Caki2 (cell line): ENCODE measurements around the gene PXDN. TPM values are rescaled to one million over a fixed set of nuclear protein-coding genes. Genes with fewer than 3 reads are reported as not detected.
A peak's percentile ranks its signal among the peaks of the same experiment; 100 is the strongest.

ENCODE experiments used
- DNase-seq: peaks from one replicate; pipeline ENCODE4 v3.0.0-alpha.2; 2015; ENCODE audit warnings: low read depth
- in situ Hi-C: cut with HindIII; loops from 2 replicates; pipeline ENCODE4 v1.10.0; 2016; ENCODE audit warnings: low sequenced_read_pairs, low pct_unique_long_range_greater_than_20kb, mixed read lengths
- total RNA-seq: library from RNA; depleted of rRNA; stranded (reverse); fragments of >200 nt; shearing (Covaris generic); gene quantifications from 2 replicates; pipeline ENCODE4 v1.2.3, GENCODE V29; 2014; ENCODE audit warnings: low replicate concordance

Gene PXDN
- total RNA-seq, 1 experiment from 2014 or later: 131 TPM

GRCh38 chr2:1698188-1698945, 45.9 kb downstream of the PXDN start:
- in situ Hi-C loops: no loop called here

GRCh38 chr2:1697601-1698000, 46.7 kb downstream of the PXDN start:
- in situ Hi-C loops: no loop called here
- DNase-seq: no peak

More at GRCh38 chr2:1698188-1698945, 45.9 kb downstream of the PXDN start:
- DNase-seq: no peak

GRCh38 chr2:1696472-1696871, 47.8 kb downstream of the PXDN start:
- in situ Hi-C loops: no loop called here
- no peak for DNase-seq

DNA sequence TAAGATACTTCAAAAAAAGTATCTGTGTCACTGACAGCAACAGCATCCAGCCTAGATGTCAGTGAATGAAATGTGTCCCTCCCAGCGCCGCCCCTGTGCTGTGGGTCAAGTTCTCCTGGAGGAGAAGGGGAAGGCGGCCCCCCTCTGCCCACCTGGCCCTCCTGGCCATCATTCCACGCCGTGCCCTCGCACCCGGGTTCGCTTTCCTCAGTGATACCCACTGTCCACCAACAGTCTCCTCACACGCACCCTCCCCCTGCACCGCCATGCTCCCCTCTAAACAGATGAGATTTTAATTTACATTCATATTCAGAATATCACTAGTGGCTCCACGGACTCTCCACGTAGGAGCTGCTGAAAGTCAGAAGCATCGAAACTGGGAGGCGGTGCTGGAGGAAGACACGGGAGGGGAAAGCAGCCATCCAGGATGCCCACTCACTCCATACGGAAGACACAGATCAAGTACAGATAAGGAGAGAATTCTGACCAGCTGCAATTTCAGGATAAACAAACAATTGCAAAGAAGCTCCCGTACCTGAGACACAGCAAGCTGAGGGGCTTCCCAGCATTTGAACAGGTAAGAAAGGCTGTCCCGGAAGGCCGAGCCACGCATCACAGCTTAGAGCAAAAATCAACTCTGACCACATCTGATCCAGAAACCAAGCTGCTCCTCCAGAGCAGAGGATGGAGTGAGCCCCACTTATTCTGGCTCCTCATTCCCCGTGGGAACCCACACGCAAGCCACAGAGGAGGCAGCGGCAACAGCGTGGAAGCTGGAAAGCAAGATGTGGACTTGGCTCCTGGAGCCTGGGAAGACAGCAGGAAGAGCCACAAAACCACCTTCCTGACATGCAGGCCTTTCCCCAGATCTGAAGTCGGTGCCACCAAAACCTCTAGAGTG, 49.7 kb downstream of the PXDN start:
- DNase-seq: no peak
- in situ Hi-C loops: no loop called here

GRCh38 chr2:1693723-1694122, 50.6 kb downstream of the PXDN start:
- DNase-seq: no peak
- in situ Hi-C loops: no loop called here

DNA sequence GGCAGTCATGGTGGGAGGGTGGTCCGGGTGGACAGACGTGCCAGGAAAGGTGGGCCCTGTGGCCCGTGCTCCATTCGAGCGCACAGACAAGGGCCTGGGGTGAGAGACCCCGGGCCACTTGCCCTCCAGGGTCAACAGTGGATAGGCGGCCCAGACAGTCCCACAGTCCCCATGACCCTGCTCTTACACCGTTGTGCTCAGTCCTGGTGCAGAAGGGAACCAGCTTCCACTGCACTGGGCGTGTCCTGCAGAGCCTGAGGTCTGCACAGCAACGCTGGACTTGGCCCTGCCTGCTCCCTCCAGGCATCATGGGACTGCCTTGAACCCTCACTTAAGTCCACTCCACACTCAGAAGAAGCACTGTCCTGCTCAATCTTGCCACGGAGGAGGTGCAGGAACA, 52.0 kb downstream of the PXDN start:
- DNase-seq: no peak
- in situ Hi-C loops: no loop called here

DNA sequence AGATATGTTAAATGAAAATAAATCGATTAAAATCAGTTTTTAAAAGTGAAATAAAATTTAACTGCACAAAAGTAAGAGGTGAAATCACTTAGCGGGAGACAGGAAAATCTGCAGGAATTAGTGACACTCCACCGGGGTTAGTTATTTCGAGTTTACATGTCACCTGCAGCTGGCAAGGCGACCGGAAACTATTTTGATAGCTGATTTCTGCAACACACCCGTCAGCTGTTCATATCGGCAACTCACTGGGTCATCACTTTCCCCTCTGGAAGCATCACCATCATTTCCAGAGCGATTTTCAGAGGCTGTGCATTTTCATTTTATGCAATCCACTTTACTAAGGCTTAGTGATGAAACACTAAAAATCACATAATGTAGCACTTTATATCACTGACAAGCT, 52.9 kb downstream of the PXDN start:
- in situ Hi-C loops: no loop called here
- no peak for DNase-seq

DNA sequence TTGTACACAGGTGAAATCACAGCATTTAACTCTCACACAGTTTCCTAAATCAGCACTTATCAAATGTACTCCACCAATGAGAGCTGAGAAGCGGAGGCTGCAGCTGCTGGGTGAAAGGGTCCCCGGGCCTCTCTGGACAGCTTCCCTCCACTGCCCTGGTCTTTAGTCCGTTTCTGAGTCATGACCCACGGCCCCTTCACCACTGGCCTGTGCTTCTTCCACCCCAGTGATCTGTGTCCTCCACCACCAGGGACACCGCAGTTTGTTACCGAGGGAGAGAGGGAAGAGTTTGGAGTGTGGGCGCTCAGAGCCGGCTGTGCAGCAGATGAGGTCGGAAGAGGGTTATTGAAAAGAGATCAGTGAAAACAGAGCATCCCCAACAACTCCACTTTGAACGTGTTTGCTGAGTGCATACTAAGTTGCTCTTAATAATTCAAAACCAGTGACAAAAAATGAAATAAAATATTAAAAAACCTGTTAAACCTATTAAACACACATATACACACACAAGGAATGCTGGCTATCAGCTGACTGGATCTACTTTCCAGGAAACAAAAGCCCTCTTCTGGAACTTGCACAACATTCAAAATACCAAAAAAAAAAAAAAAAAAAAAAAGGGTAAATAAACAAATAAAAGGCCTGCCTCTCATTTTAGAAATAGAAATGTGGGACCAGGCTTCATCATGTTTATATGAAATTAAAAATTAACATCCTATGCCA, 54.1 kb downstream of the PXDN start:
- in situ Hi-C loops: no loop called here
- no peak for DNase-seq

DNA sequence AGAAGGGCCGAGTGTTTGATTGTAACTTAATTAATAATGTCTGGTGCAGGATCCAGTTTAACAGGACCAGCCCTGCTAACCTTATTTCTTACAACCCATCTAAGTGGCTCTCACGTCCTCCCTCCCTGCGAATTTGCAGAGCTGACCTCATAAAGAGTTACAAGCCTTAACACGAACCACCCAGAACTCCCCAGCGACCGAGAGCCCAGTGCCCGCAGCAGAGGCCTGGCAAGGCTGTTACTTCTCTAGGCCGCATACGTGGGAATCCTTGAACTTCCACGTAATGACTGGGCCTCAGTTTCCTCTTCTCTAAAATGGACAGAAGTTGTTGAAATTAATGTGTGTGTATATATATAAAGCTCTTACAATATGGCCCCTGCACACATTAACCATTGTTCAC, 55.5 kb downstream of the PXDN start:
- DNase-seq: no peak
- in situ Hi-C loops: no loop called here

DNA sequence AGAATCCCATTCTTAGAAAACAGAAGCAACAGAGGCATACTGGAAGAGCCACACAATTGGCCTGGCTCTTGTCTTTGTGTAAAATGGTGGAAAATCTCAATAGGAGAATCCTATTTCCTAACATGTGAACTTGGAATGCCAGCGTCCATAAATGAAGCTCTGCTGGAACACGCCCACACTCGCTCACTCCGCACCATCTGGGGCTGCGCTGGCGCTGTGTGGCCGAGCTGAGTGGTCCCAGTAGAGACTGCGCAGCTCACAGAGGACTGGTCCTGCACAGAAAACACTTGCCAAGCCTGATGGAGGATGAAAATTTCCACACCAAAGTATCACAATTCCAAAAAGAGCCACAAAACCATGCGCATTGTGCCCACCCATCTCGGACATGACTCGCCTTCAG, 56.2 kb downstream of the PXDN start:
- no peak for DNase-seq
- in situ Hi-C loops: no loop called here

DNA sequence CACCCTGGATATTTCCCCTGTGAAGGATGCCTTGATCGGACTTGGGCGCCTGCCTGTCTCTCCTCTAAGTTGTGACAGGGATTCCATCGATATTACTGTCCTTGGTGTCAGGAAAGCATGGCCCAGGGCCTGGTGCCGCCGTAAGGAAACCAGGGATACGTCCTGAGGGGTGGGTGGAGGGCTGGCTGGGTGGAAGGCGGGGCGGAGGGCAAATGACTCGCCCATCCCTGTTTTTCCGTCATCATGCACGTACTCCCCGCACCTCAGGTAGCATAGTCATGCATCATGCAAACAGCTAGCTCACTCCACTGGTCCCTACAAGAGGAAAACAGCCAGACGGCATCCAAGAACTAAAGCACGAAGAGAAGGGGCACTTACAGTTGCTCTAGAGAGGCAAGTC, 57.1 kb downstream of the PXDN start:
- no peak for DNase-seq
- in situ Hi-C loops: no loop called here

DNA sequence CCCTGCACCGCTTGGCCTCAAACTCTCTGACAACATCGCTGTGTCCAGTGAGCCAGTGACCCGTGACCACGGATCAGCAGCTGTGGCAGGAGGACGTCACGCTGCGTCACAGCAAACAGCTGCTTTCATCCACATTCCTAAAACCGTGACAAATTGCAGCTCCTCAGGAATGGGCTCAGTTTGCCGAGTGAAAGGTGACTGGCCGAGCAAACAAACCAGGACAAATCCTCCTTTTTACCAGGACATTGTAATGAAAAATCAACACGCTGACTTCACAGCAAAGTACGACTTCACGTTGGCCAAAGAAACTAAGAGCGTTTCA, 57.6 kb downstream of the PXDN start:
- DNase-seq: peak; percentile 35
- in situ Hi-C loops: no loop called here

- in situ Hi-C loops: no loop called here
Observed at GRCh38 chr2:1685957-1686783, 58.1 kb downstream of the PXDN start.

DNA sequence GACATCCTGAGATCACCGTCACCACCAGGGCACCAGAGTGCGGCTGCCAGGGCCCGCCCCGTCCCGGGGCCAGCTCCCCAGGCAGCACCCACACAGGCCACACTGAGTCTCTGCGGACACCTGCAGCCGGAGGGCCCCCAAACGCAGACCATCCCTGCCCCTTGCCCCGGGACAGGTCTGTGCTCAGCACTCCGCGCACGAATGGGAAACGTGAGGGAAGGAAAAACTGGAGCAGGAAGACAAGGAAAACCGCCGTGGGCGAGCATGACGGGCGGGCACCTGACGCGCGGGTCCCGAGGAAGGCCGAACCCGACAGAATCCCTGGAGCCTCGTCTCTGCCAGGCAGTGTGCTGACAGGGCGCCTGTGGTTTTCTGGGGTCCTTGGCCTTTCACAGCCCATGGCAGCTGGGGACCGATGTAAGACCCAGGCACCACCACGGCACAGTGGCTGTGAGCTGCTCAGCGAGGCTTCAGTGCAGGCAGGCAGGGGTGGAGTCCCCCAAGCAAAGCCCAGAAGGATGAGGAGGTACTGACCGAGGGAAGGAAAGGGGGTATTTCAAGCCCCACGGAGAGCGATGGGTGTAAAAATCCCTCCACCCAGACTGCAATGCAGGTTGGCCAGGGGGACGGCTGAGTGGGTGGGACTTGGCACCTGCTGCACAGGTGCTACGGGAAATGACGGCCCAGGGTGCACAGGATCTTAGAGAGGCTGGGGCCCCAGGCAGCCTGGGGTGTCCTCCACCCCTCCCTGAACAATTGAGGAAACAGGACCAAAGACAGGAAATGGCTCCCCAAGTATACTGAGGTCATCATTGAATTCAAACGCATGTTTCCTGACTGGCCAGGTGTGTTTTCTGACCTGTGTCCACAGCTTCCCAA, 59.0 kb downstream of the PXDN start:
- in situ Hi-C loops: no loop called here

More at GRCh38 chr2:1685957-1686783, 58.1 kb downstream of the PXDN start:
- peak; percentile 18 for DNase-seq

DNA sequence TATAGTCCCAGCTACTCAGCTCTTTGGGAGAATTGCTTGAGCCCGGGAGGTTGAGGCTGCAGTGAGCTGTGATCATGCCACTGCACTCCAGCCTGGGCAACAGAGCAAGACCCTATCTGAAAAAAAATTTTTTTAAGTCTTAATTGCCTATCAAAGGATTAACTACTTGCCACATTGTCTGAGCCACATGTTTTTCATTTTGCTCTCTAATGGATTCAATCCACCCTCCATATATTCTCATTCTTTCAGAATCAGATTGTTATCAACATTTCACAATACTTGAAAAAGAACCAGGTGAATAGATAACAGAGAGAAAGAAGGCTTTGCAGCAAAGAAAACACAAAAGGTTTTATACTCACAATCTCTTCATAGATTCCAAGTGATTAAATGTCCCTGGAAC, 61.0 kb downstream of the PXDN start:
- DNase-seq: no peak
- in situ Hi-C loops: no loop called here

More for the DNA sequence above, 59.0 kb downstream of the PXDN start:
- no peak for DNase-seq

- no peak for DNase-seq
- in situ Hi-C loops: no loop called here
Observed at GRCh38 chr2:1682181-1682440, 62.2 kb downstream of the PXDN start.

DNA sequence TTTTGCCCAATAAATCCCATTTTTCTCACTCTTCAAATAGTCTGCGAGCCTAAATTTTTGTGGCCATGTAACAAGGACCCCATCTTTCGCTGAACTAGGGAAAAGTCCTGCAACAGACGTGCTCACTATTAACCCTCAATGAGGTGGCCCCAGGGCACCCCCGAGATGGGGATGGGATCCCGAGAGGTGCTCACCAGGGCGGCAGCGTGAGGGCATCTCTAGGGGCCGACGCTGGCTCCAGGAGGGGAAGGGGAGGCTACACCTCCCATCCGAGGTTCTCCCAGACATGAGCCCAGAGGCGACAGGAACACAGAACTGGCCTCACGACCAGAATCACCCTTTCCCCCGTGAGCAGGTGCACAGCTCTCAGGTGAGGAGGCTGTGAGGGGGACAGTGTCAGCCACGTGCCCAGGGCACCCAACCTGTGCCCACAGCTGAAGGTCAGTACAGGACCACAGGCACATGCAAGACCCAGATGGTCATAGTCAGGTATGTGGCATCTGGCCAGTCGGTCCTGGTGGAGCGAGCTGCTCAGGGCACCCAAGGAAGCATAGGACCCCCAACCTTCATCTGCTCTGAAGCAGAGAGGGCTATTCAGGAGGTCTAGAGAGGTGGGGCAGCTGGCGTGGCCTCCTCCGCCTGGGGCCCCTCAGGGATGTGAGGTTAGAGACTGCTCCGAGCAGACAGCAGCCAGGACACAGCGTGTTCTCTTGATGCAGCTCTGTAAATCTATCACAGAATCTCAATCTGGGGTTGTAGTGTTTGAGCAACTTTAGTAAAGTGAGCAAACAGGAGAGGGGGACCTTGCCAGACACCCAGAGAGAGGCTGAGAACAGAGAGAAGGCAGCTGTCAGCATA, 62.8 kb downstream of the PXDN start:
- DNase-seq: no peak
- in situ Hi-C loops: no loop called here
